H1 (cell line): ENCODE measurements around the gene VAPA.

ENCODE experiments used
- CHD2 ChIP-seq: IDR thresholded peaks from 2 replicates; pipeline ENCODE4 v1.6.1; 2012; ENCODE audit warnings: low read length, improper control_type of control experiment
- EZH2 ChIP-seq: fragments of 200-600 bp; sonication (generic); IDR thresholded peaks from 2 replicates; pipeline ENCODE4 v1.7.1; 2012; ENCODE audit warnings: low read depth, mild to moderate bottlenecking, moderate library complexity, low read length, inconsistent platforms; ENCODE audit not compliant: severe bottlenecking
- GABPA ChIP-seq: IDR thresholded peaks from 2 replicates; pipeline ENCODE4 v1.6.1; 2011; ENCODE audit warnings: mild to moderate bottlenecking, low read length, moderate library complexity, borderline replicate concordance; ENCODE audit not compliant: insufficient read depth
- TF ChIP-seq, protein P1 (sequence below), 3 experiments: IDR thresholded peaks; 1 replicate in 2 of 3; 2 replicates in 1 of 3; pipeline versions ENCODE4 v1.5.1 to v1.6.1; 2011; ENCODE audit warnings: low read length in 3 of 3, mild to moderate bottlenecking in 3 of 3, inconsistent platforms in 2 of 3, low read depth in 1 of 3, moderate library complexity in 1 of 3; ENCODE audit not compliant: insufficient read depth in 1 of 3; ENCODE audit errors: control extremely low read depth in 1 of 3

- TF ChIP-seq, protein P1, sequence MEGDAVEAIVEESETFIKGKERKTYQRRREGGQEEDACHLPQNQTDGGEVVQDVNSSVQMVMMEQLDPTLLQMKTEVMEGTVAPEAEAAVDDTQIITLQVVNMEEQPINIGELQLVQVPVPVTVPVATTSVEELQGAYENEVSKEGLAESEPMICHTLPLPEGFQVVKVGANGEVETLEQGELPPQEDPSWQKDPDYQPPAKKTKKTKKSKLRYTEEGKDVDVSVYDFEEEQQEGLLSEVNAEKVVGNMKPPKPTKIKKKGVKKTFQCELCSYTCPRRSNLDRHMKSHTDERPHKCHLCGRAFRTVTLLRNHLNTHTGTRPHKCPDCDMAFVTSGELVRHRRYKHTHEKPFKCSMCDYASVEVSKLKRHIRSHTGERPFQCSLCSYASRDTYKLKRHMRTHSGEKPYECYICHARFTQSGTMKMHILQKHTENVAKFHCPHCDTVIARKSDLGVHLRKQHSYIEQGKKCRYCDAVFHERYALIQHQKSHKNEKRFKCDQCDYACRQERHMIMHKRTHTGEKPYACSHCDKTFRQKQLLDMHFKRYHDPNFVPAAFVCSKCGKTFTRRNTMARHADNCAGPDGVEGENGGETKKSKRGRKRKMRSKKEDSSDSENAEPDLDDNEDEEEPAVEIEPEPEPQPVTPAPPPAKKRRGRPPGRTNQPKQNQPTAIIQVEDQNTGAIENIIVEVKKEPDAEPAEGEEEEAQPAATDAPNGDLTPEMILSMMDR (IDR thresholded peaks at IDR 0.05; ENCODE audit: control extremely low read depth in 1 of 3, insufficient read depth in 1 of 3, low read depth in 1 of 3, low read length in 3 of 3), result no peak
- TF ChIP-seq CHD2 (no peak), GABPA (no peak), EZH2 (no peak)
Measured at GRCh38 chr18:9994701-9995235, 81.0 kb downstream of the VAPA start.
